C4-2B (cell line): ENCODE data around the gene TSPAN1.

Experiments
- ZFX ChIP-seq: fragments of 450-650 bp; IDR thresholded peaks from 2 replicates; pipeline ENCODE4 v1.6.1; 2017
- TF ChIP-seq, protein P1 (sequence below): fragments of 450-650 bp; conservative IDR thresholded peaks from 2 replicates; pipeline ENCODE4 v1.5.1; 2017; ENCODE audit warnings: mild to moderate bottlenecking

- TF ChIP-seq, protein P1, sequence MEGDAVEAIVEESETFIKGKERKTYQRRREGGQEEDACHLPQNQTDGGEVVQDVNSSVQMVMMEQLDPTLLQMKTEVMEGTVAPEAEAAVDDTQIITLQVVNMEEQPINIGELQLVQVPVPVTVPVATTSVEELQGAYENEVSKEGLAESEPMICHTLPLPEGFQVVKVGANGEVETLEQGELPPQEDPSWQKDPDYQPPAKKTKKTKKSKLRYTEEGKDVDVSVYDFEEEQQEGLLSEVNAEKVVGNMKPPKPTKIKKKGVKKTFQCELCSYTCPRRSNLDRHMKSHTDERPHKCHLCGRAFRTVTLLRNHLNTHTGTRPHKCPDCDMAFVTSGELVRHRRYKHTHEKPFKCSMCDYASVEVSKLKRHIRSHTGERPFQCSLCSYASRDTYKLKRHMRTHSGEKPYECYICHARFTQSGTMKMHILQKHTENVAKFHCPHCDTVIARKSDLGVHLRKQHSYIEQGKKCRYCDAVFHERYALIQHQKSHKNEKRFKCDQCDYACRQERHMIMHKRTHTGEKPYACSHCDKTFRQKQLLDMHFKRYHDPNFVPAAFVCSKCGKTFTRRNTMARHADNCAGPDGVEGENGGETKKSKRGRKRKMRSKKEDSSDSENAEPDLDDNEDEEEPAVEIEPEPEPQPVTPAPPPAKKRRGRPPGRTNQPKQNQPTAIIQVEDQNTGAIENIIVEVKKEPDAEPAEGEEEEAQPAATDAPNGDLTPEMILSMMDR = peak; percentile 97
- TF ChIP-seq ZFX = no peak
Observed at GRCh38 chr1:46179138-46180081, 4.5 kb downstream of the TSPAN1 start.
